Liver (tissue), 3 donors: Measurements from ENCODE around the gene TMA7B.

Source experiments
- ATF3 ChIP-seq: IDR thresholded peaks from 2 replicates; pipeline ENCODE4 v1.6.1; 2016; ENCODE audit warnings: antibody characterized with exemption
- CTCF ChIP-seq: fragments of 150-350 bp; IDR thresholded peaks from 2 replicates; pipeline ENCODE4 v1.5.1; 2017; ENCODE audit warnings: improper control_type of control experiment, low read depth, low read length; ENCODE audit not compliant: missing input control
- JUND ChIP-seq, 2 donors: IDR thresholded peaks; 2 replicates each; pipeline ENCODE4 v1.6.1; 2016; ENCODE audit warnings: antibody characterized with exemption in 2 of 2
- MAX ChIP-seq: IDR thresholded peaks from 2 replicates; pipeline ENCODE4 v1.6.1; 2016; ENCODE audit warnings: antibody characterized with exemption
- RXRA ChIP-seq, 2 donors: IDR thresholded peaks; 2 replicates each; pipeline ENCODE4 v1.6.1; 2017 to 2018; ENCODE audit warnings: antibody characterized with exemption in 2 of 2, mild to moderate bottlenecking in 1 of 2
- TAF1 ChIP-seq: conservative IDR thresholded peaks from 2 replicates; pipeline ENCODE4 v1.6.1; 2016; ENCODE audit warnings: antibody characterized with exemption, mild to moderate bottlenecking
- YY1 ChIP-seq: IDR thresholded peaks from 2 replicates; pipeline ENCODE4 v1.6.1; 2016; ENCODE audit warnings: antibody characterized with exemption, mild to moderate bottlenecking
- ZBTB33 ChIP-seq: IDR thresholded peaks from 2 replicates; pipeline ENCODE4 v1.6.1; 2016; ENCODE audit warnings: antibody characterized with exemption
- donor health status: healthy.
- donor health status: healthy.

- no peak for TF ChIP-seq TAF1
- no peak for TF ChIP-seq ATF3
- no peak for TF ChIP-seq CTCF
- no peak for TF ChIP-seq ZBTB33
- no peak for TF ChIP-seq YY1
- no peak for TF ChIP-seq JUND (IDR thresholded peaks at IDR 0.05)
- no peak for TF ChIP-seq MAX
- no peak for TF ChIP-seq RXRA (IDR thresholded peaks at IDR 0.05)
Observed at GRCh38 chr22:39980596-39980995, 20.4 kb downstream of the TMA7B start.
